Measurements from ENCODE around the gene KCNMA1.

KCNMA1 gene

GRCh38 chr10:77012812-77013500, 624.7 kb downstream of the KCNMA1 start:
- no peak for DNase-seq (ENCODE audit: low read depth)

DNA sequence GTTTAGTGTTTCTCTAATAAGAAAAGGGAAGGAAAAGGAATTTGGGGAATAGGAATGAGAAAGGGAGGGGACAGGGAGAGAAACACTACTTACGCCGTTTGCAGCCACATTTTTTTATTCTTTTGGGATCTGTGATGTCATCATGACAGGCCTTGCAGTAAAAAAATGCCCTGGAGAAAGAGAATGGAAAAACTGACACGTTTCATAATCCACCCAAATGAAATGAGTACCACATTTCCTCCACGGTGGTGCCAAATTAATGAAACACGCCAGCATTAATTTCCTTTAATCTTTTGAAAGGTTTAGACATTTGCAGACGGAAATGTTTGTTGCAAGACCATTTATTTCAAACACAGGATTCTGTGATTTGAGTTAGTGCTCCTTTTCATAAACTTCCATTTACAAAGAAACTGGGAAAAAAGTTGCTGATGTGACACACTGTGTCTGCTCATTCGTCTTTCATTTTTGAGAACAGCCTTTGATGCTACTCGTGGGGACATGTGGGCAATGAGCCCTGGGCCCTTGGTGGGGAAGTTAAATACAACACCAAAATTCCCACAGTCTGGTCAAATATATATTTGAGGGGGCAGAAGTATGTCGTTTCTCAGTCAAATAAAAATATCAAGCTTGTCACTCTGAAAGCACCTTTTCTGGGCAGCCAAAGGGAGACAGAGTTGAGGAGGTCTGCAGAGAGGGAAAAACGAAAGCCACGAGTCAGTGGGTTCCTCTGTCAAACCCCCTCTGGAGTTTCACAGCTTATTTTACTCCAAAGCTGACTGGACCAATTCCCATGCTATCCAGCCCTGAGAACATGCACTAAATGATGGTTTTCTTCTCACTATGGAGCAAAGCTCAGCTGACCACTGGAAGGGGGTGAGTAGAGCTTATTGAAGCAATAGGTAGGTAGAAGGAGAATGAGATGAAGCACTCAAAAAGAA, 625.5 kb downstream of the KCNMA1 start:
- no peak for DNase-seq (ENCODE audit: low read depth)

DNA sequence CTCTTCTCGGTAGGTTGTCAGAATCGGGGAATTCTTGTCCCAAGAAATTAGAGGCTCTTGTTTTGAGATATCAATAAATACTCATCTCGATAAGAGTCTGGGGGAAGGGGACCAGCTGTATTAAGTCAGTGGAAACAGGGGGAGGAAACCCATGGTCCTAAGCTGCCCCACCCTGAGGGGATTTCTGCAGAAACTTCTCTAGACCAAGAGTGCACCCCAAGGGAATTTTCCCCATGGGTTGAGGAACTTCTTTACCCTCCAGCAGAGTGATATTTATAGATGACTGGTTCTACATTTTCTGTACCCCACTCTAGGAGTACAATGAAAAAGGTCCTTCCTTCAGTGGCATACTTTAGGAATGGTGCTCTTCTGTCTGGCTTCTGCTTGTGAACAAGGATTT, 627.2 kb downstream of the KCNMA1 start:
- no peak for DNase-seq (ENCODE audit: low read depth)

DNA sequence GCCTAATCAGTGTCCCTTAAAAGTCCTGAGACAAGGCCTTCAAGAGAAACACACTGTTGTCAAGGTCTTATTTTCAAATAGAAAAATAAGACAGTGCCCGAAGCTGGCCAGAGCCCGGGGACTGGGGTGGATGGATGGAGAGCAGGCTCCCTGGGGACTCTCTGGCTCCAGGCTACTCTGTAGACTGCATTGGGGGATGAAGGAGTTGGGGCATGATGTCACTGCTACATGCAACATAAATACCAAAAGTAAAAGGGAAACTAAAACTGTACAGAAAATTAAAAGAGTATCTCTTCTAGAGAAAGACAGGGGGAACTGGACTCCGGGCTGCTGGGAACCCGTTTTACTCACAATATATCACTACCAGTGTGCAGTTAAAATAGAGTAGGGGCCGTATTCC, 629.8 kb downstream of the KCNMA1 start:
- no peak for DNase-seq (ENCODE audit: low read depth)

GRCh38 chr10:77006836-77007511, 630.6 kb downstream of the KCNMA1 start:
- DNase-seq (ENCODE audit: low read depth), result no peak

DNA sequence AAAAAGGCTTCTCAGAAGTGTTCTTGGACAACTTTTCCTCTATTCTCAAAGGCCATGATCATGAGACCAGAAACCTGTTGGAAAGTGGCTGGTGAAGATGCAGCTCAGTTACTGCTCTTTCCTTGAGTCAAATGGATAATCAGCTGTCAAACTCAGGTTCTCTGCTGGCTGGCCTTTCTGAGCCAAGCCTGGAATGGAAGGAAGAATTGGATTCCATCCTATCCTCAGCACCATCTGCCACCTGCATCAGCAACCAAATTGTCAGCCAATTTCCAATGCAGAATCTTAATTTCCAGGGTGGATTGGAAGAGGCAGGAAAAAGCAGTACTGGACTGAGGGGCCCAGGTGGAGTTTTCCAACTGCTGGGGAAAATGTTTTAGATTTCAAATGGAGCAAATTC, 631.7 kb downstream of the KCNMA1 start:
- no peak for DNase-seq (ENCODE audit: low read depth)

- no peak for DNase-seq (ENCODE audit: low read depth)
Measured at GRCh38 chr10:77004917-77005564, 632.6 kb downstream of the KCNMA1 start.

GRCh38 chr10:77002872-77003271, 634.7 kb downstream of the KCNMA1 start:
- DNase-seq (ENCODE audit: low read depth), result no peak

- no peak for DNase-seq (ENCODE audit: low read depth)
Measured at GRCh38 chr10:77001206-77001605, 636.4 kb downstream of the KCNMA1 start.

DNA sequence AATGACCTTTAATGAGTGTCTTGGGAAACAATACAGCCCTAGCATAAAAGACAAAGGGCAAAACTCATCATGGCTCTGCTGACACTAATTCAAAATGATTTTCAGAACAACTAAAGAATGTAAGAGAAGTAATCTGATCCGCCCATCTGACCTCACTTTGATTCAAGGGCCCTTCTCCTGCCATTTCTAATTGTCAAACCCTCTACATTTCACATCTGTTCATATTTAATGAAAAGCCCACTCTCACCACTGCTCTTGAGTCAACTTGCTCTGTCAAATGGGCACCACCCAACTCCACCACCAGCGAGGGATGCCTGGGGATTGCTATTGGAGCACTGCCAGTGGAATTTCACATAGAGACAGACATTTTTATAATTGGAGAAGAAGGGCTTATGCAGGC, 639.2 kb downstream of the KCNMA1 start:
- no peak for DNase-seq (ENCODE audit: low read depth)

DNA sequence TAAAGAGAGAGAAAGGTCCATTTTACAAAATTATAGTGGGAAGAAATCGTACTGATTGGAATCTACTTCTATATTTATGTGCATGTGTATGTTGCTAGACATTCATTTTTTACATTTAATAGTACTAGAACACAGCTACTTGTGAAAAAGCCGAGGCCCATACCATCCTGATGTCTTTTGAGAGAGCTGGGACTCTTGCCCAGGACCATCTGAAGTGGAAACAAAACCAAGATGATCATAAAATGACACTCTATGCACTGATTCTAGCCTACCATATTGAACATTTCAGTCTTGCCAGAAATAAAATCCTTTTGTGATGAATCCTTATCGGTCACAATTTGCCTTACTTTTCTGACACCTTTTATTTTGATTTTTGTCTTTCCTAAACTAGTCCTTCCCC, 640.0 kb downstream of the KCNMA1 start:
- no peak for DNase-seq (ENCODE audit: low read depth)

DNA sequence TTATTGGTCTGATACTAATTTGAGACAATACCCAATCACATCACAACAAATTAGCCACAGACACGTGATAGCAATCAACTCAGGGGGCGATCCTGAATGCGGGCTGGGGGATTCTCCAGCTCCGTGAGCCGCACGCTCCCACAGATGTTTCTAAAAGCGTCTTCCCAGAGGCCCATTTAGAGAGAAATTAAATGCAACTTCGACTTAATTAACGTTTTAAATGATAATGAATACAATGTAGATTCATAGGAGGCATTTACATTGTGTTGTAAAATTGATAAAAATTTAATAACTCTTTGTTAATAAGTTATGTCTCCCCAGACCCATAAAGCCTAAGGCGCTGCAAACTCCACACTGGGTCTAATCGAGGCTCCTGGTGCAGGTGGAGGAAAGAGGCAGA, 642.6 kb downstream of the KCNMA1 start:
- DNase-seq (ENCODE audit: low read depth), result no peak

DNA sequence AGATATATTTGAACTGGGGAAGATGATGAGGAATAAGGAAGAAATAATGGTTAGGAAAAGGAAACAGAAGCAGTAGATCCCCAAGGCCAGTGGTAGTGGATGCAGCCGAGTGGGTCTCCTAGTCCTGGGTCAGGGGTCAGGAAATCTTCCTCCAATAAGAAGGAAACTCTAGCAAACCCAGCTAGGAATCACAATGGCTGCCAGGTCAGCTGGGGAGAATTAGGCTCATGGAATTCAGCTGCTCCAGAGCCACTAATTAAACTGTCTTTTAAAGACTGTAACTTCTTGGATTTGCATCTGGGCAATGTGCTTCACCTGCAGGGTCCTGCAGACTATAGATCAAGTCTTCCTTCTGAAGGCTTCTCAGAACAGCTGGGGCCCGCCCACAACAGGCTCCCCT, 644.4 kb downstream of the KCNMA1 start:
- no peak for DNase-seq (ENCODE audit: low read depth)

GRCh38 chr10:76992467-76992866, 645.1 kb downstream of the KCNMA1 start:
- no peak for DNase-seq (ENCODE audit: low read depth)

DNA sequence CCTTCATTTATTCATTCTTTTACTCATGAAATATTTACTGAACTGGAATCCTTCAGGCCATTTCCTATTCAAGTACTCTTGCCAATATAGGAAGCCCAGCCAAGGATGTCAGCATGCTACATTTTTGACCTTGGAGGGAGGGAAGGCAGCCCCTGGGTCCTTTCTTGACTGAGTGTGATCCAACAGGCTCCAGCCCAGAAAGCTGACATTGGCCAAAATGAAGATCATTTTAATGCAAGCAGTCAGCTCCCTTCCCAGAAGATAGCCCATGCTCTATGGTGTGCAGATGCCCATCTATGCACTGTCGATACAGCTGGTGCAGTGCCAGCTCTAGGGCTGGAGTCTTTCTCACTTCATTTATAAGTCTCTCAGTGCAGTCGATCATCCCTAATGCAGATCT, 646.0 kb downstream of the KCNMA1 start:
- no peak for DNase-seq (ENCODE audit: low read depth)

- DNase-seq (ENCODE audit: low read depth), result no peak
Measured at GRCh38 chr10:76990561-76990960, 647.0 kb downstream of the KCNMA1 start.

GRCh38 chr10:76984559-76985443, 652.8 kb downstream of the KCNMA1 start:
- peak; percentile 36 for DNase-seq (ENCODE audit: low read depth)

DNA sequence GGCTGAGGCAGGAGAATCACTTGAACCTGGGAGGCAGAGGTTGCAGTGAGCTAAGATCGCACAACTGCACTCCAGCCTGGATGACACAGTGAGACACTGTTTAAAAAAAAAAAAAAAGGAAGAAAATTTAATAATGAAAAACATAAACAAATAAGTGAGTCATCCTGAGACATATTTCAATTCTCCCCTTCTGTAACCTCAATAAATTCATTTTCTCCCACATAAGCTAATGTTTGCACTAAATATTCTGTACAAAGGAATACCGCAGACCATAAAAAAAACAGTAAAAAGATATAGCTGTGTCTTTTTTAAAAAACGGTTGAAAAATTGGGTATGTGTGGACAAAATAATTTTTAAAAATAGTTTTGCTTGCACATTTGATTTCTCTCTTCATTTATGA, 654.0 kb downstream of the KCNMA1 start:
- no peak for DNase-seq (ENCODE audit: low read depth)

- no peak for DNase-seq (ENCODE audit: low read depth)
Measured at GRCh38 chr10:76982671-76983070, 654.9 kb downstream of the KCNMA1 start.

DNA sequence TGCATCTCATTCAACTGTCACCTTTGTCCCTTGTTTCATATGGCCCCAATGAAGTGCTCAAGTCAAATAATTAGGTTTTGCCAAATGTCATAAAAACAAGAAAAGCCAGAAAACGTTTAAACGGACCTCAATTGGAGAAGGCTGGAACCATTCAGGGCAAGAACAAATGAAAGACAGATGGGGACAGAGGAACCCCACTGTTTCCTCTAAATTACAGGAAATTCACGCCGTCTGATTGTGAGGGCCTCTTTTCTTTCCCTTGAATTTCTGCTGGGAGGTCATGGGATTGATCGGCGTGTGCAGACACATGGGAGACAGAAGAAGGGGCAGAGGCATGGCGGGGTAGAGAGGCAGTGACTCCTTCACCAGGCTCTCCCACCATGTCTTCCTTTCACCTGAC, 656.4 kb downstream of the KCNMA1 start:
- no peak for DNase-seq (ENCODE audit: low read depth)

DNA sequence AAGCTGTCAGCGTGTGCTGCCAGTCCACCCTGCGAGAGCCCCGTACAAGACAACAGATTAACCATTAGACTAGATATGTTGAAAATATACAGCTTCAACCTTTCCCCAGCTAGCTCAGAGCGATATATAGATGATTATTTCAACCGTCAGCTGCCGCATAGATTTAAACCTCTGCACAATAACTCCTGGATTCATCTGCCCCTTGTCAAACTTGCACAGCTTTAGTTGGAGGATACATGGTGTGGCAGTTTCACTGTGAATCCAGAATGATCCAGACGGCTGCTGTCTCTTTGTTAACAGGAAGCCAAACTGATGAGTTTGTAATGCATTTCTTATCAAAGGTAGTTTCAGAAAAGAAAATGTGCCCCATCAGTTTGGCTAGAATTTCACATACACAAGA, 659.7 kb downstream of the KCNMA1 start:
- DNase-seq (ENCODE audit: low read depth), result no peak

All from activated T-helper 9 cell treated with anti-CD3 and anti-CD28 coated beads, Interleukin-2, amount 50 U/mL, for 16 hours (primary cell).